ENCODE data around the gene NFIX. TPM values are rescaled to one million over a fixed set of nuclear protein-coding genes. Genes with fewer than 3 reads are reported as not detected.

The NFIX gene
- total and polyA plus RNA-seq, 2 of the 13 experiments (the other 11 are each of a cell fraction or from before 2014, with no cell fraction given): 3.4 to 5.4 TPM

GRCh38 chr19:12956446-12957388 is 38.6 kb upstream of the NFIX start, which contains the start of gene GADD45GIP1 (continued):
- TF ChIP-seq TRIM22 (IDR thresholded peaks at IDR 0.05): no peak
- no peak for TF ChIP-seq JDP2 (CRISPR knock-in tag; IDR thresholded peaks at IDR 0.05; ENCODE audit: borderline replicate concordance)
- 0 out of 2 replicates have a peak, but pooled peaks have one; percentile 62 for TF ChIP-seq MTERF4 (CRISPR knock-in tag; IDR thresholded peaks at IDR 0.05)
- TF ChIP-seq ETV5 (CRISPR knock-in tag; IDR thresholded peaks at IDR 0.05; ENCODE audit: borderline replicate concordance): no peak; the same call in 1 of the 2 replicates
- no peak for TF ChIP-seq NONO (IDR thresholded peaks at IDR 0.05)
- peak; percentile 72 for TF ChIP-seq NONO (CRISPR knock-in tag; conservative IDR thresholded peaks at IDR 0.05)
- TF ChIP-seq ZSCAN22 (CRISPR knock-in tag; IDR thresholded peaks at IDR 0.05): no peak
- TF ChIP-seq NFIB (CRISPR knock-in tag; IDR thresholded peaks at IDR 0.05; ENCODE audit: borderline replicate concordance): no peak
- no peak for TF ChIP-seq CEBPB (IDR thresholded peaks at IDR 0.05; ENCODE audit: borderline replicate concordance, low read depth, low read length)
- TF ChIP-seq MAFK (conservative IDR thresholded peaks at IDR 0.05 in 1 of 2, IDR thresholded peaks at IDR 0.05 in 1 of 2; ENCODE audit: low read length in 2 of 2): no peak
- TF ChIP-seq KDM6A (CRISPR knock-in tag; IDR thresholded peaks at IDR 0.05; ENCODE audit: low read depth): no peak
- TF ChIP-seq ZNF639 (CRISPR knock-in tag; conservative IDR thresholded peaks at IDR 0.05): peak; percentile 90
- TF ChIP-seq ZUFSP (CRISPR knock-in tag; IDR thresholded peaks at IDR 0.05; ENCODE audit: borderline replicate concordance): no peak
- TF ChIP-seq ZNF407 (CRISPR knock-in tag; IDR thresholded peaks at IDR 0.05; ENCODE audit: not compliant biosample characterization): peak; percentile 94
